ENCODE data around the gene TLCD1.
A peak's percentile ranks its signal among the peaks of the same experiment; 100 is the strongest.

TLCD1 gene

GRCh38 chr17:28712032-28712704, 13.9 kb downstream of the TLCD1 start:
- peak; percentile 76 for DNase-seq

DNA sequence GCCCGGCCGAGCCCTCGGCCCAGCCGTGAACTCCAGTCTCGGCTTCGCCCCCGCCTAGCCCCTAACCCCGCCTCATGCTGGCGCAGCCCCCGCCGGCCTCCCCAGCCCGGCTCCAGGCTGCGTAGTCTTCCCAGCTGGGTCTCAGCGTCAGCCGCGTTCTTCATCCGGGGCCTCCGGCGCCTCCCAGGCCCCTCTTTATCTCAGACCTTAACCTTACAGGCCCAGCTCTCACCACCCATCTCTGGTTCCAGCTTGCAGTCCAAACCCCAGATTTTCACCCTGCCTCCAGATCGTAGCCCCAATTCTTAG, 14.4 kb downstream of the TLCD1 start, which contains the start of gene PROCA1:
TSS of gene PROCA1 (minus strand) at position 166 of the 309 bp plus-strand sequence. CDS start 228 bp downstream, outside the sequence.
- peak; percentile 32 for DNase-seq

DNA sequence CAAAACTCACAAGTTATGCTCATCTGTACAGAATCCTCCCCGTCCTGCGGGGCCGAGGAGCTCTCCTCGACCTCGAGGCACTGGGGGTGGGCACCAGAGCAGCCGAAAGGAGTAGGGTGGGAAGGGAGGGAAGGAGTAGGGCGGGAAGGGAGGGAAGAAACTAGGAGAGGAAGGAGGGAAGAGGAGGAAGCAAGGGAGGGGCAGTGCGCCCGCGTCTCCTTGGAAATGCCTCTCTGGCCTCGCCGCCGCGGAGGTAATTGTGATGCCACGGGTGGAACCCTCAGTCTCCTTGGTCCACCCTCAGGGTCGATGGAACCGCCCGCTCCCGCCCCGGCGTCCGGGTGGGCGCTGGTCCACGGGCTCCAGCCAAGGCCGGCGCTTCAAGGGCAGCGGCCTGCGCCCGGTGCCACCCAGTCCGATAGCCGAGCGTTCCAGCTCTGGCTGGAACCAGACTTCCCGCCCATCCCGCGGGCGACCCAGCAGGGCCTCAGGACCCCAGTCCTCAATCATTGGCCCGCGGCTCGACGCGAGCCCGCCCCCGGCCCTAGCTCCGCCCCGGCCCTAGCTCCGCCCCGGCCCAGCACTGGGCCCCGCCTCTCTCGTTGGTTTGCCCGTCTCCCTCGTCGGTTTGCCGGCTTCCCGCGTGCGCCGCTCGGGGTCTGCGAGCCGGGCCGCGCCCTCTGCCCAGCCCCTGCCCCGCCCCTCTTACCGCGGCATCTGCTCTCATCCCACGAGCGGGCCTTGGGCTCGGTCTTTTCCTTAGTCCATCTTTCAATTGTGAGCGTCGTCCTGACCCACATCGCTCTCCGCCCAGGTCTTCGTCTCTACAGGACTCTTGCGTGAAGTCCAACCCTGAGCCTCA, 14.9 kb downstream of the TLCD1 start:
- DNase-seq, result peak; percentile 89

DNA sequence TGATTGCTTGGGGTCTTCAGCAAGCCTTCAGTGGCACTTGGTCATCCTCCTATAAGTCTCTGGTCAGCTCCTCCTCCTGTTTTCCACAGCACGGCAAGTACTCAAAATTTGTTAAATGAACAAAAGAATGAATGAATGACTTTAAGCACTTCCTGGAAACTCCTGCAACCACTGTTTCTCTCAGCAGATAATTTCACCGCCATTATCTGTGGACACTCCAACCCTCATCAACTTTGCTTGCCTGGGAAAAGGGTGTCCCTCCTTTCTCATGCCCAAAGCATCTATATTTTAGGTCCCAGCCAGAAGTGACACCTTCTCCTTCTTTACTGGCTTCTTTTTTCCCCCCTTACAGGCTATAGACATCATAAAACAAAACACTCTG, 18.7 kb downstream of the TLCD1 start:
- DNase-seq, result no peak

DNA sequence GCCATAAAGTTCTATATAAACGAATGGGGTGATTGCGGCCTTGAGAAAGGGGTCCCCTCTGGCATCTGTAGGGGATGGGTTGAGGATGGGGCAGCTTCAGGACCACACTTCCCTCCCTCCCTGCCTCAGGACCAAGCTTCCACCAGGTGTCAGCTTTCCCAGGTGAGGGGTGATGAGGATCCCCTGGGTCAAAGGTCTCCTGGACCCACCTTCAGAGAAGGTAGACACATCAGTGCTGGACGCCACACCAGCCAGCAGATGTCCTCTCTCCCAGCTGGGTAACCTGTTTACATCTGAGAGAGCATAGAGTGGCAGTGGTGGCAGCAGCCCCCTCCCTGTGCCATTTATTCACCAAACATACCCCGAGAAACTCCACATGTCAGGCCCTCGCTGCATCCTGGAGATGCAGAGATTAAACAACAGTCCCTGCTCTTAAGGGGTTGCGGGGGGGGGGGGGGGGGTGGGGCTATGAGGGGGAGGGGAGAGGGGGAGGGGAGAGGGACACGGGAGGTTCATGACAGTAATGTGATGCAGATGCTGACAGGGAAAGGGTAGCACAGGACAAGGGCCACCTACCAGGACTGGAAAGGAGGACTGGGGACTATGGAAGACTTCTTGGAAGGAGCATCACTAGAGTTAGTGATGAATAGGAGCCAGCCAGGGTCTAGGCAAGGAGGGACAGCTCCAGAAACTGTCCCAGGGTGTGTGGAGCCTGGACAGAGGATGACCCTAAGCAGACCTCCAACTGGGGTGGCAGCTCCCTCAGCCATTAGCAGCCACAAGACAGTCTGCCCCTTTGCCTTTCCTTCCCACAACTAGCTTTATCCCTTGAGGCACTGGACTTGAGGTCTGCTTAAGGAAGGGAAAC, 19.3 kb downstream of the TLCD1 start:
- no peak for DNase-seq

- no peak for DNase-seq
These were observed 20.2 kb downstream of the TLCD1 start for GRCh38 chr17:28705728-28706334.

DNA sequence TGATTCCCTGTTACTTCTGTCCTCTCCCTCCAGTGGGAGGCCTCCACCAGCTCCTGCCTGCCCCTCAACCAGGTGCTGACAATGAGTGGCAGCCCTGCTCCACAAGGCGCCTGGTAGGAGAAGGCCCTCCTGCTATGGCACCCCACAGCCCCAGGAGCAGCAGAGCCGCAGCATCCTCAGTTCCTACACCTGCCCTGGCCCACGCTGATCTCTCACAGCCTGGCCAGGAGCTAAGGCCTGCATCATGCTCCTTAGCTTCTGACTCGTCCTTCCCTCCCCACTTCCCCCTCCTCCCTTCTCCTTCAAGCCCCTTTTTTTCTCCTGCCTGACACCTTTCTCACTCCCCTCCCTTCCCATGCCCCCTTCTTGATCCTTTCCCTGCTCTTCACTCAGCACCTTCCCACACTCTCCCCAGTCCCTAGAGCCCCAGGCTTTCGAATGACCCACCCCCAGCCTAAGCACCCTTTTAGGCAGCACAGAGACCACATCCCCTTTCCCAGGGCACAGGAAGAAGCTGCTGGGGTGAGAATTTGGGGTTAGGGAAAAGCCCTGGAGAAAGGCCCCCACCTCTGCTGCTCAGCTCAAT, 20.9 kb downstream of the TLCD1 start:
- no peak for DNase-seq

- no peak for DNase-seq
These were observed 21.7 kb downstream of the TLCD1 start for GRCh38 chr17:28704219-28704858.

- DNase-seq, result no peak
These were observed 22.3 kb downstream of the TLCD1 start for GRCh38 chr17:28703552-28704218.

- no peak for DNase-seq
These were observed 23.3 kb downstream of the TLCD1 start for GRCh38 chr17:28702752-28703150.

DNA sequence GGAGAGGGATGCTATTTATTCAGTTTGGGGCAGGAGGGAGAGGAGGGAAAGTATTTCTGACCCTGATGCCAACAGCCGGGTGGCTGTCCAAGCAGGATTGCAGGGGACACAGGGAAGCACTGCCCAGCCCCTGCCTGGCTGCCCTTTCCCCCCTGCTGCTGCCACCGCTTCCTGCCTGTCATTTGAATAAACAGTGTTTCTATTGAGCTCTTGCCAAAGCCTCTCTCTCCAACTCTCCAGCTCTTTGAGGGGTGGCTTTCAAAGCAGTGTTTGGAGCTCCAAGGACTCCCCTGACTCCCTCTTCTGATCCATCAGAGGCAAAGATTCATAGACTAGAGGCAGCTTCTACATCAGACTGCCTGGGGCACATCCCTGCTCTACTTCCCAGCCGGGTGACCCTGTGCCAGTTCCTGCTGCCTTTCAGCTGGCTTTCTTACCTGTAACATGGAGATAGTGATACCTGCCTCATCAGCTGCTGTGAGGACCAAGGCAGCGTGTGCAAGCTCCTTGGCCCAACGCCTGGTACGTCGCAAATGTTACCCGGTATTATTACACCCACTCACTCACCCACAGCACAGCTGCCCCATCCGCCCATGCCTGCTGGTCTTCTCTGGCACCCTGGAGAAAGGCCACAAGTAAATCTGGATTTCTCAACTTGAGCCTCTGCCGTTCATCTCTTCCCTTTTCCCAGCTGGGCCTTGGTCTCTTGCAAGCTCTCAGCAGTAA, 23.8 kb downstream of the TLCD1 start:
- DNase-seq, result no peak

- DNase-seq, result no peak
These were observed 25.1 kb downstream of the TLCD1 start for GRCh38 chr17:28700830-28701492.

DNA sequence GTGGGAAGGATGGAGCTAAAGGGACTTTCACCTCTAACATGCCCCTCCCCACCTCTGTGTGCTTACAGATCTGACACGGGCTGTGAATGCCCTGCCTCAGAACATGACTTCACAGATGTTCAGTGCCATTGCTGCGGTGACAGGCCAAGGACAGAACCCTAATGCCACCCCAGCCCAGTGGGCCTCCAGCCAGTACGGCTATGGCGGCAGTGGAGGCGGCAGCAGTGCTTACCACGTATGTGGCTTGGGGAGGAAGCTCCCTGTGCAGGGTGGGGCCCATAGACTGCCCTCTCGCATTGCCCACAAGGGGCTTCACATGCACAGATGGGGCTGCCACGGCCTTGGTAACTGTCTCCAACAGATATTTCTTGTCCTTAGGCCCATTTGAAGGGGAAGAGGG, 25.8 kb downstream of the TLCD1 start:
- DNase-seq, result no peak

- DNase-seq, result no peak
These were observed 27.6 kb downstream of the TLCD1 start for GRCh38 chr17:28698253-28698941.

DNA sequence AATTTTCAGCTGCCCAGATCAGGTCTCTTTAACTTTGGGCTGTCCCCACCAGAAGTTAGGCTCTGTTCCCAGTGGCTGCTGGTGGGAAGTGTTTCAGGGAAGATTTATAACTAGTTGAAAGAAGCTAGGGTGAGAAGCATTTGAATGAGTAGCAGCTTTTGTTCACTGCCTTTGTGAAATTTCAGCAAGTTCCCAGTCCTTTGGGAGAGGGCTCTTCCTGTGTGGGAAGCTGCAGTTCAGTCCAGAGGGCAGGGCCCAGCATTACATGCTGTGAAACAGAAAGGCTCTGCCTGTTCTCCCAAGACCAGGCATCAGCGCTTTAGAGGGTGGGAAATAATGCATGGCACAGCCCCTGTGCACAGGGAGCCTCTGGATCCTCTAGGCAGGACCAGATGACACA, 32.2 kb downstream of the TLCD1 start:
- DNase-seq, result no peak

DNA sequence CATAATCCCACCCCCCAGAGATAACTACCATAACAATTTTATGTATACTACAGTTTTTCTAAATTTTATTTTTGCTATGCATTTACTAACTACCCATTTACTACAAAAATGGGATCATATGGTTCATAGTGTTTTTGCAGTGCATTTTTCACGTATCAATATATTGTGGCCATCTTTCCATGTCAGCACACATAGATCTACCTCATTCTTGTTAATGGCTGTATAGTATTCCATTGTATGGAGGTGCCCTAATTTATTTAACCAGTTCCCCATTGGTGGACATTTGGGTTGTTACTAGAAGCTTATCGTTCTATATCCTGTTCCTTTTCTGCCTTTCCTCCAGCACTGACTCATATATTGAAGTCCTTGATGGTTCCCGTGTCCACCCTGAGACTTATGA, 37.0 kb downstream of the TLCD1 start:
- no peak for DNase-seq

DNA sequence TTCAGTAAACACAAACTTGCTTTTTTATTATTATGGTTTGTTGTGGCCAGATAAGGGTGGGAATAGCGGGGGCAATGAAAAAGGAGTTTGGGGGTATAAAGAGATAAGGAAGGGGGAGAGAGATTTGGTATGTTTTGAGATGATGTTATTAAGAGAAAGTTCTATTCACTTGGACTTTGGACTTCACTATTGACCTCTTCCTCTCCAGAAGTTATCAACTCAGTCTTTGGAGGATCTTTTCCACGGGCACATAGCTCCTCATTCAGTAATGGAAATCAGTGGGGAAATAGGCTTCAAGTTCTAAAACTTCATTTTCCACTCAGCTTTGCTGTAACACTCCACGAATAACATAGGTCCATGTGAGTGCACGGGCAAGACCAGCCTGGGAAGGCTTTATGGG, 37.6 kb downstream of the TLCD1 start:
- no peak for DNase-seq

- DNase-seq, result no peak
These were observed 39.7 kb downstream of the TLCD1 start for GRCh38 chr17:28686296-28686695.

GRCh38 chr17:28685366-28685765, 40.7 kb downstream of the TLCD1 start:
- no peak for DNase-seq

- no peak for DNase-seq
These were observed 41.1 kb downstream of the TLCD1 start for GRCh38 chr17:28684963-28685362.
